ENCODE measurements around the gene NCF4. TPM values are rescaled to one million over a fixed set of nuclear protein-coding genes. Genes with fewer than 3 reads are reported as not detected.

The NCF4 gene
- total RNA-seq, 1 donor from 2014 or later = 5.7 TPM

DNA sequence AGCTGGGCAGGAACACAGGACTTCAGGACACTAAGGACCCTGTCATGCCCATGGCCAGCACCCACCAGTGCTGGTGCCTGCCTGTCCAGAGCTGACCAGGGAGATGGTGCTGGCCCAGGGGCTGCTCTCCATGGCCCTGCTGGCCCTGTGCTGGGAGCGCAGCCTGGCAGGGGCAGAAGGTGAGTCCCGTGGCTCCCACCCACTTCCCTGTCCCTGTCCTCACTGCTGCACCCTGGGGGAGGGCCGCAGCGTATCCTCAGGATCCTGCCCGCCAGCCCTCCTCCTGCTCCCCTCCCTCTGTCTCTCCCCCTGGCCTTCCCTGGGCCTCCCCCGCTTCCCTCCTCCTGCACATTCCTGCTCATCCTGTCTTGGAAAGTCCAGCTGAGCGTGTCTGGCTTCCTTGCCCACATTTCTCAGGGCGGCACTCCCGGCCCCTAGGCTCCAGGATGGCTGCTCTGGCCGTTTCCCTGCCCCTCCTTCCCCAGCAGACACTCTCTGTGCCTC is 61.4 kb downstream of the NCF4 start:
- DNase-seq = peak; percentile 19

GRCh38 chr22:36922711-36923110 is 61.9 kb downstream of the NCF4 start:
- no peak for DNase-seq

- DNase-seq = no peak
Measured at GRCh38 chr22:36923131-36923788, 62.5 kb downstream of the NCF4 start.

DNA sequence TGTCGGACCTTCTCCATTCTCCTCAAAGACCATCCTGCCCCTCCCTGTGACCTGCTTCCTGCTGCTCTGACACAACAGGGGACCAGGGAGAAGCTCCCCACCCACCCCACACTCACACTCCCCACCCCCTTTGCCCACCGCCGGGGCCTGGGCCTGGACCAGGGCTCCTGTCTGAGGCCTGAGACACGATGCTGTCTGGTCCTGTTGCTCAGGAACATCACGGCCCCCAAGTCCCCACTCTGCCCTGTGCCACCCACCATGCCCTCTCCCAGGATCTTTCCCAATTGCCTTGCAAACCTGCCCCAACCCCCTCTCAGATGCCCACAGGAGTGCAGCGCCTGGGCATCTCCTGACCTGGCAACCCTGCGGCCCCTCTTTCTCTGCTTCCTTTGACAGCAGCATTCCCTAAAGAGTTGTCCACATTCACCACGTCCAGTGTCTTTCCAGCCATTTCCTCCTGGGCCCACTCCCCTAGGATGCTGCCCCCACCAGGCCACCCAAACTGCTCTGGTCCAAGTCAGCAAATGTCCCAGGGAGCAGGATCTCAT is 63.4 kb downstream of the NCF4 start:
- no peak for DNase-seq

- DNase-seq = no peak
Measured at GRCh38 chr22:36925388-36926290, 64.8 kb downstream of the NCF4 start.

- DNase-seq = no peak
Measured at GRCh38 chr22:36926309-36926708, 65.5 kb downstream of the NCF4 start.

GRCh38 chr22:36926721-36927435 is 66.1 kb downstream of the NCF4 start:
- DNase-seq = no peak

Other genes starting within 250 kb of the NCF4 start
- gene CACNG2, start 157.3 kb upstream of the NCF4 start, total RNA-seq = not detected
- gene IFT27, start 84.9 kb upstream of the NCF4 start, total RNA-seq = 14.0 TPM
- gene PVALB, start 44.0 kb upstream of the NCF4 start, total RNA-seq = 12.5 TPM
- 4.1 TPM for gene CSF2RB, start 52.6 kb downstream of the NCF4 start, total RNA-seq
- 28.3 TPM for gene TST, start 158.4 kb downstream of the NCF4 start, total RNA-seq
- gene MPST, start 158.7 kb downstream of the NCF4 start, total RNA-seq = 57.4 TPM
- gene KCTD17, start 190.7 kb downstream of the NCF4 start, total RNA-seq = 22.4 TPM
- gene TMPRSS6, start 248.7 kb downstream of the NCF4 start, total RNA-seq = not detected